CD4-positive, alpha-beta T cell treated with Interleukin-17A for 4 hours (primary cell): ENCODE measurements around the gene HIVEP1.

Experiments used
- DNase-seq: peaks from one replicate; pipeline ENCODE4 v3.0.0-alpha.2; 2020; ENCODE audit warnings: mixed read lengths

HIVEP1 gene

DNA sequence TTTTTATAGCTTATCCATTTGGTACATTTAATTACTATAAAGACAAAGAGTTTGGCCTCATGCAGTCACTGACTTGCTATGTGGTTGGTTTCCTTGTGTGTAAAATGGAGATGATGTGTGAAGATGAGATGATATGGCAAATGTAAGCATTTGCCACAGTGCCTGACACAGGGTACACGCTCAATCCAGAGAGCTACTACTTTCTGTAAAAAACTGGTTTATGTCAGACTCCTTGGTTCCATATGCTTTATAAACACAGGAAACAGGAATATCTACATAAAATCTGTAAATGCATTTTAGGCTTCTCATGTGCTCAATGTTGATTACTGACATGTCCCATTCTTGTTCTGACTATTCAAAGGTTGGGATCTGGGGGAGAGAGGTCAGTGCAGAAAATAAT is 10.4 kb downstream of the HIVEP1 start:
- no peak for DNase-seq

DNA sequence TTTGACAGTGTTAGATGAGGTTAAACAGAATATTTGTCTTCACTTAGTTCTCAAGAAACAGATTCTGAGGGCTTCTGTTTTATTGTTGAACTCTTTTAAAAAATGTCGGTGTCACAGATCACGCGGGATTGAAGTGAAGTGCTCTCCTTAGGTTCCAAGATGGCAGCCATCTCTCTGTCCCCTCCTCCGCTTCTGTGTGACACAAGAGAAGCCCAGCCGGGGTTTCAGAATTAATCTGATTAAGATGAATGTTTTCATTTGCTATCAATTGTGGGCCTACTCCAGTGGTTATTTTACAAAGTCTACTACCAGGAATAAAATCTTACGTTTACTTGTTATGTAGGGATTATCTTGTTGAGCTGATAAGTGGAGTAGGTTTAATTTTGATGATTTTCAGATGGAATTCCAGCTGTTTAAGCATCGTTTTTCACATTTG is 10.9 kb downstream of the HIVEP1 start:
- no peak for DNase-seq

DNA sequence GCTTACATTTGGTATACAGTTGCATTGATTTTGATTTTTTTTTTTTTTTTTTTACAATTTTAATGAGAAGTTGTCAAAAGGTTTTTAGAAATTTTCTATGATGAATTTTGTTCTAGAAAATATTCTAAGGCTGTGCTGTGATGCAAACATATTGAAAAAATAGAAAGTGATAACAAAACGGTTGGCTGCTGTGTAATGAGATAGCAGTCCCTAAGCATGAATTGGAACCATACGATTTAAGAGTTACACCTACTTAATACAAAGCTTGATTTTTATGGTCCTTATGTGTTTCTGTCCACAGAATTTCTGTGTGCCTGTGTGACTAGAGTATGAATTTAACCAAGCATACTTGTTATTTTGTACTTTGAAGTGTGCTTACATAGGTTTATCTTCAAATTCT is 12.1 kb downstream of the HIVEP1 start:
- no peak for DNase-seq

GRCh38 chr6:12024699-12025434 is 12.8 kb downstream of the HIVEP1 start:
- DNase-seq: no peak

DNA sequence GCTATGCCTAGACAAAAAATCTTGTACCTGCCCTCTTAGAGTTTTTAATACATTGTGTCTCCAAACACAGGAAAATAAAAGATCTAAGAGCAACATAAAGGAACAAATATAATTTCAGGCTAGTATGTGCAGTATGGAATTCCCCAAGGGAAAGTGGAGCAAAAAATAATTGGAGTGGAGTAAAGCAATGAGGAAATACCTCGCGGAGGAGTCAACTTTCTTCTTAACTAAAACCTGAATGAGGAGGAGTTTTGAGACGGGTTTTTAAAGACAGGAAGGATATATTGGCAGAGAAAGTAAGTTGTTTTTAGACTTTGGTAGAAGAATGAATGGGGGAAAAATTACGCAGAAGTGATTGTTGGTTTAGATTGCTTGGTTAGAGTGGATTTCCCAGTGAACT is 14.0 kb downstream of the HIVEP1 start:
- no peak for DNase-seq

GRCh38 chr6:12026833-12027232 is 14.7 kb downstream of the HIVEP1 start:
- no peak for DNase-seq

DNA sequence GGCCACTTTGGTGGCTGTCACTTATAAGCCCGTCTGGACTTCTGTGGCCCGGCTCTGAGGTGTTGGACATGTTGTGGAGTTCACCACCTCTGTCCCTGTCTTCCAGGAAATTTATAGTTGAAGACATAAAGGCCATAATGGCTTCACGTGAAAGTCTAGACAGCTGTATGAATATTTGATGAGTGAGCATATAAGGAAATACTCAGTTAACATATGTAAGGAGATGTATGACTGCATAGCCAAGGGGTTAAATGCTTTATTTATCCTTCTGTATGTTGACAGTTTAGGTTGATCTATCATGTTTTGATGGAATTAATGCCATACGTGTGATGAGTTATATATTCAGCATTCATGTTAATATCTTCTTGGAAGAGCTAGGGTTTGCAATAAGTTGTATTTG is 16.1 kb downstream of the HIVEP1 start:
- DNase-seq: no peak

- DNase-seq: no peak
Measured at GRCh38 chr6:12029979-12030737, 18.0 kb downstream of the HIVEP1 start.

DNA sequence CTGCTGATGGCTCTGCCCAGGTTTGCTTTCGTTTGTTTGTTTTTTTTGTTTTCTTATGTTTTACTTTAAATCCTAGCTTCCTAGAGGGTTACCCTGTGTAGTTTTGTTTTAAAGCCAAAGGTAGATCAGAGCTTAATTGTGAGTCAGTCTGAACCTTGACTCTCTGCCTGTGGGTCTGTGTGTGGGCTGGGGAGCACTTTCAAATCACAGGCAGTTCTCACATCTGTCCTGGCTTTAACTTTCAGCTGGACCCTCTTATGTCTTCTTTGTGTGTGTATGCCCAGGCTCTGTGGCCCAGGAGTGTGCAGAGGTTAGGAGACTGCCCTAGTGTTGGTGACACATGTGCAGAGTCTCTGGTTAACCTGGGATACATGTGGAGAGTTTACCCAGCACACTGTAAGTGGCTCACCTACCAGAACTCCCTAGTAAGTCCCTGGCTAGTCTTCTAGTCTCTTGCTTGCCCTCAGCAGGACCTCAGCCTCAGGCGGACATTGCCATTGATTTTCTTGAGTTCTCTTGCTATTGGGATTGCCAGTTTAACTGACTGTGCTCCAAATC is 19.0 kb downstream of the HIVEP1 start:
- no peak for DNase-seq

GRCh38 chr6:12032783-12033573 is 20.9 kb downstream of the HIVEP1 start:
- no peak for DNase-seq

GRCh38 chr6:12033770-12034169 is 21.7 kb downstream of the HIVEP1 start:
- DNase-seq: no peak

GRCh38 chr6:12034349-12034748 is 22.2 kb downstream of the HIVEP1 start:
- DNase-seq: no peak

DNA sequence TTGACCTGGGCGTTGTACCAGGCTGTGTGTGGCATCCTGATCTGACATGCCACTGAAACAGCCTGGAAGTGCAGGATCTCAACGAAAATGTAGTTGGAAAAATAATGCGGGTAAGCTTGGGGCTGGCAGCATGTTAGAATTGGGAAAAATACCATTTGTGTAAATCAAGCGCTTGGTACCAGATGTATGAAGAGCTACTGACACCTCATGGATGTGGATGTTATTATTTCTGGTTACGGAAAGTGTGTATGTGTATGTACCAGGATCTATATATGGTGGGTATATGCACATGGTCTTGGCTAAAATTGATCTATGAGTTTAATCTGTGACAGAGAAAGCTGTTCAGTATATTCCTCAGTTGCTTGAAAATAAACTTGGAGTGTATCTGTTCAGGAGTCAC is 22.7 kb downstream of the HIVEP1 start:
- no peak for DNase-seq

DNA sequence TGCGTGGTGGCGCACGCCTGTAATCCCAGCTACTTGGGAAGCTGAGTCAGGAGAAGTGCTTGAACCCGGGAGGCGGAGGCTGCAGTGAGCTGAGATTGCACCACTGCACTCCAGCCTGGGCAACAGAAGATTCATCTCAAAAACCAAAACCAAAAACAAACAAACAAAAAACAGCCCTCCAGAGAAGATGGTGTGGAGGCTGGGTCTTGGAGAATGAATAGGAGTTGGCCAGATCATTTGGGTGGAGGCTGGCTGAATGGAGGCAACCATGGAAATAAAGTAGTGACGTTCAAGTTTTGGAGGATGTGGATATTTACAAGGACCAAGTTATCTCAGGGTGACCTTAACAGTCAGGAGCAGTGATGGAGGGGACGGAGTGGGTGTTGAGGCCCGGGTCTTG is 24.7 kb downstream of the HIVEP1 start:
- no peak for DNase-seq

DNA sequence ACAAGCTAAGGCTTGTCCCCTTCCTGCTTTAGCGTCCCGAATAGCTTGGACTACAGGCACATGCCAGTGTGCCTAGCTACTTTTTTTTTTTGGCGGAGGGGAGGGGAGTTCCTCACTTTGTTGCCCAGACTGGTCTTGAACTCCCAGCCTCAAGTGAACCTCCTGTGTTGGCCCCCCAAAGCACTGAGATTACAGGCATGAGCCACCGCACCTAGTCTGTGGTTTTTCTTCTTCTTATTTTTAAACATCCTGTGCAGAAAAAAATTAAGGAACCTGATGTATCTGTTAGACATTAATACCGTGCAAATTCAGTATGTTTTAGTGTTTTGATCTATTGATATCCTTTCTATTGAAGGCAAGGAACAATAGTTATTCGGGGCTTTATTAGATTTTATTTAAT is 25.7 kb downstream of the HIVEP1 start:
- peak; percentile 33 for DNase-seq

GRCh38 chr6:12039540-12040459 is 27.7 kb downstream of the HIVEP1 start:
- no peak for DNase-seq

- DNase-seq: no peak
Measured at GRCh38 chr6:12047304-12047703, 35.2 kb downstream of the HIVEP1 start.

DNA sequence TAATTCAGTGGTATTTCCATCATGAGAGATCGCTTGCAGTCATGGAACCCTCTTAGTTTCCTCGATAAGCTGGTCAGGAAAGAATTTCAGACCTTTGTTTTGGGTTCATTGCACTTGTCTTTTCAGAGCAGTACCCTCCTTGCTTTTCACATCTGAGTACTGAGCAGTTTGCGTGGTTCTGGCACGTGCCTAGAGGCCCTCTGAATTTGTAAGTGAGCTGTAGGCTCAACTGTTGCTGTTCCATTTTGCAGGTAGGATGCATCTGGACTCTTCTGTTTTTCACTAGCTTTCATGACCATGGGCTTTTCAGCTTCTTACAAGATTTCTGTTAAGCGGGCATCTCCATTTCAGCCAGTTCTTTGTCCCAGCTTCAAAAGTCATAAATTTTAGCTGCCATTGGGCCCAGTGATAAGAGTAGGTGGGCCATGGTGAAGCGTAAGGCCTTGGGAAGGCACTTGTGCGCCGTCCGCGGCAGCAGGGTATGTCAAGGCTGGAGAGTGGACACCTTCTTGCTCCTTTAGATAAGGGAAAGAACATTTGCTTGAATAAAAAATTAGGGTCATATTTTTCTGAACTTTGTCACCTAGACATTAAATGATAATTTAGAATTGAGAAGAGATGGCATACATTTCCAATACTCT is 35.8 kb downstream of the HIVEP1 start:
- no peak for DNase-seq

DNA sequence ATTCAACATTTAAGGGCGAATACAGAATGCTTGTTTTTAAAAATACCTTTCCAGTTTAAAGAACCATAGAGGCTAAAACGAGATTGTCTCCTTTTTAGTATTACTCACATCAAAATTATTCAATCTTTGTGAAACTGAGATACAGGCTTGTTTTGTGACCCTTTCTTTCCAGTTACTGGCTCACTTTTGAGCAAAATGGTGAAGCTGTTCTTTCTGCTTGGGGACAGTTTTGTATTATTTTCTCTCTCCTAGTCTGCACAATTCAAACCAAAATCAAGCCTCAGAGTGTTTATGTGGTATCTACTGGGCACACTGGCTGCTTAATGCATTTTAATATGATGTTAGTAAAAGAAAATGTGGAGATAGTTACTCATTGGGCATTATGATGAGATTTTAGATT is 36.5 kb downstream of the HIVEP1 start:
- no peak for DNase-seq

GRCh38 chr6:12049165-12049564 is 37.1 kb downstream of the HIVEP1 start:
- no peak for DNase-seq

DNA sequence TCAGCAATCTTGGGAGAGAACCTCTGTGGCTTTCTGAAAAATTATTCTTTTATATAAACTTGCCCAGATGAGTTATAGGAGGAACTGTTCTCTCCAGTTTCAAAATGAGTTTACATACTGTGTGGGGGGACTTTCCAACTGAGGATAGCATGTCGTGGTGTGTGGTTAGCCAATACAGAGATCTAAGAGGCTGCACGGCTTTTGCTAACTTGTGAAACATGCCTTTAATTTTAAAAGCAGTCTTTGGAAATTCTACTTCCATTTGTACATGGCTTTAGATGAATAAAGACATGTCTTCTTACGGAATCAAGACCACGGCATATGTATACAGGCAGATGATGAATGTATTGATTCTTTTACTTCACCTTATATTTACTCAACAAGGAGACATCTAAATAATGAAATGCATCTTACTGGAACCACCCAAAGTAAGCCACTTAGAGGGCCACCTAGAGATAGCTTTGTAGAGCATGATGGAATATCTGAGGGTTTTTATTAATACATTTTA is 39.8 kb downstream of the HIVEP1 start:
- DNase-seq: peak; percentile 56
